Gastroesophageal sphincter (tissue), 4 donors: Measurements from ENCODE around the gene CFAP90. TPM values are rescaled to one million over a fixed set of nuclear protein-coding genes. Genes with fewer than 3 reads are reported as not detected.

ENCODE experiments used
- ATAC-seq: fragments of 150-250 bp; one replicate; pipeline ENCODE4 v1.9.1; 2016; ENCODE audit warnings: mild to moderate bottlenecking, moderate library complexity
- H3K27ac ChIP-seq, 4 donors: fragments of 200-600 bp; sonication (generic) in 3 of 4; 1 replicate in 3 of 4; 2 replicates in 1 of 4; pipeline ENCODE4 v1.5.1; 2016 to 2019
- H3K27me3 ChIP-seq: fragments of 200-600 bp; sonication (generic); one replicate; pipeline ENCODE4 v1.5.1; 2019
- H3K36me3 ChIP-seq, 2 donors: fragments of 200-600 bp; sonication (generic); one replicate each; pipeline ENCODE4 v1.5.1; 2019; ENCODE audit warnings: control low read depth in 1 of 2
- H3K4me1 ChIP-seq, 3 donors: fragments of 200-600 bp; sonication (generic); 1 replicate in 2 of 3; 2 replicates in 1 of 3; pipeline ENCODE4 v1.5.1; 2016 to 2019; ENCODE audit warnings: control low read depth in 2 of 3
- H3K4me3 ChIP-seq, 2 donors: fragments of 200-600 bp; sonication (generic); one replicate each; pipeline ENCODE4 v1.5.1; 2019; ENCODE audit warnings: mild to moderate bottlenecking in 1 of 2, moderate library complexity in 1 of 2
- H3K9me3 ChIP-seq, 3 donors: fragments of 200-600 bp; sonication (generic); one replicate each; pipeline ENCODE4 v1.5.1; 2017 to 2019; ENCODE audit warnings: control low read depth in 2 of 3
- CTCF ChIP-seq, 4 experiments: fragments of 200-600 bp in 2 of 4; fragments of 450-650 bp in 2 of 4; sonication (generic) in 1 of 4; IDR thresholded peaks; one replicate each; pipeline ENCODE4 v1.5.1; 2017 to 2019; ENCODE audit warnings: antibody characterized with exemption in 4 of 4, mild to moderate bottlenecking in 2 of 4, moderate library complexity in 2 of 4
- EP300 ChIP-seq: sonication (generic); formaldehyde crosslinking; IDR thresholded peaks from one replicate; pipeline ENCODE4 v1.6.1; 2017; ENCODE audit warnings: antibody characterized with exemption, mild to moderate bottlenecking
- POLR2A ChIP-seq, 2 donors: fragments of 450-650 bp; IDR thresholded peaks; one replicate each; pipeline ENCODE4 v1.6.1; 2017; ENCODE audit warnings: antibody characterized with exemption in 2 of 2, mild to moderate bottlenecking in 2 of 2, moderate library complexity in 1 of 2
- POLR2AphosphoS5 ChIP-seq: sonication (generic); formaldehyde crosslinking; IDR thresholded peaks from one replicate; pipeline ENCODE4 v1.6.1; 2017; ENCODE audit warnings: antibody characterized with exemption
- WGBS, 2 donors: methylation state at CpG; one replicate each; pipeline ENCODE4 v1.1.5; 2018; ENCODE audit warnings: low coverage in 1 of 2; 5-methylcytosine and 5-hydroxymethylcytosine counted together
- total RNA-seq, 4 donors: library from RNA; depleted of rRNA; stranded (reverse); fragments of >200 nt; gene quantifications; one replicate each; pipeline ENCODE4 v1.1.0, GENCODE V29; 2016

Gene CFAP90
- total RNA-seq, 4 donors from 2014 or later: 0.54 TPM; not detected in 3

GRCh38 chr5:7881091-7881490, 30.2 kb upstream of the CFAP90 start:
- Histone ChIP-seq H3K27ac (no peak overlapping the region), H3K27me3 (no peaks in the 10 kb centered on the region), H3K4me3 (no peak overlapping the region), H3K4me1 (no peaks in the 10 kb centered on the region), H3K9me3 (no peaks in the 10 kb centered on the region), H3K36me3 (peaks cover 11 to 99% of the 10 kb centered on the region in 2 donors)
- no peak for TF ChIP-seq CTCF (IDR thresholded peaks at IDR 0.05)
- no peak for TF ChIP-seq EP300
- TF ChIP-seq POLR2A (IDR thresholded peaks at IDR 0.05): no peak
- TF ChIP-seq POLR2AphosphoS5: no peak
- no peak for ATAC-seq
- WGBS, 2 donors: 83% methylated on average over 2 of the region's 4 CpGs; no CpG with 5 or more reads in 1 of the 2 donors

GRCh38 chr5:7878381-7878873, 27.5 kb upstream of the CFAP90 start:
- H3K4me3 ChIP-seq: no peak overlapping the region
- TF ChIP-seq EP300 (no peak), POLR2AphosphoS5 (no peak)
- no peaks in the 10 kb centered on the region for H3K4me1 ChIP-seq
- H3K27me3 ChIP-seq: no peaks in the 10 kb centered on the region
- H3K36me3 ChIP-seq: peaks cover 11 to 90% of the 10 kb centered on the region in 2 donors
- no peak for ATAC-seq
- no peaks in the 10 kb centered on the region for H3K9me3 ChIP-seq
- H3K27ac ChIP-seq: no peak overlapping the region

- no peak overlapping the region for H3K4me3 ChIP-seq
- no peak overlapping the region for H3K27ac ChIP-seq
- no peaks in the 10 kb centered on the region for H3K27me3 ChIP-seq
- 73 to 75% methylated on average over 7 to 9 of the region's 9 CpGs for WGBS, 2 donors
- TF ChIP-seq POLR2AphosphoS5: no peak
- no peak for TF ChIP-seq CTCF (IDR thresholded peaks at IDR 0.05)
- TF ChIP-seq POLR2A (IDR thresholded peaks at IDR 0.05): no peak
- no peak for TF ChIP-seq EP300
- H3K9me3 ChIP-seq: no peaks in the 10 kb centered on the region
- H3K36me3 ChIP-seq: peaks cover 11 to 84% of the 10 kb centered on the region in 2 donors
- ATAC-seq: no peak
- peaks cover 0 to 1% (median 0%) of the 10 kb centered on the region in 3 donors for H3K4me1 ChIP-seq
Observed at GRCh38 chr5:7877851-7878250, 26.9 kb upstream of the CFAP90 start.

- Histone ChIP-seq H3K27ac (no peak overlapping the region), H3K9me3 (no peaks in the 10 kb centered on the region), H3K4me1 (peaks cover 0 to 9% (median 0%) of the 10 kb centered on the region in 3 donors), H3K4me3 (no peak overlapping the region), H3K27me3 (no peaks in the 10 kb centered on the region), H3K36me3 (peaks cover 11 to 74% of the 10 kb centered on the region in 2 donors)
- ATAC-seq: no peak
- 69 to 79% methylated on average over 2 to 3 of the region's 3 CpGs for WGBS, 2 donors
- TF ChIP-seq POLR2AphosphoS5 (no peak), POLR2A (IDR thresholded peaks at IDR 0.05) (no peak), CTCF (IDR thresholded peaks at IDR 0.05) (no peak), EP300 (no peak)
Observed at GRCh38 chr5:7876867-7877266, 25.9 kb upstream of the CFAP90 start.

- no peak for ATAC-seq
- WGBS, 2 donors: 91 to 96% methylated on average over 4 of the region's 4 CpGs
Observed at GRCh38 chr5:7875151-7875550, 24.2 kb upstream of the CFAP90 start.

More at GRCh38 chr5:7875151-7875550, 24.2 kb upstream of the CFAP90 start:
- TF ChIP-seq POLR2AphosphoS5 (no peak), EP300 (no peak), CTCF (IDR thresholded peaks at IDR 0.05) (no peak), POLR2A (IDR thresholded peaks at IDR 0.05) (no peak)
- H3K36me3 ChIP-seq: peaks cover 11 to 57% of the 10 kb centered on the region in 2 donors
- H3K9me3 ChIP-seq: no peaks in the 10 kb centered on the region
- peaks cover 5 to 26% (median 7%) of the 10 kb centered on the region in 3 donors for H3K4me1 ChIP-seq
- H3K4me3 ChIP-seq: no peak overlapping the region
- H3K27me3 ChIP-seq: no peaks in the 10 kb centered on the region
- H3K27ac ChIP-seq: no peak overlapping the region
